LNCAP (cell line): ENCODE results near the gene TMEM170A.

ENCODE experiments used
- CTCF ChIP-seq: fragments of 450-650 bp; IDR thresholded peaks from 2 replicates; pipeline ENCODE4 v1.5.1; 2017; ENCODE audit warnings: mild to moderate bottlenecking

Gene TMEM170A

GRCh38 chr16:75461575-75461974 is 2.9 kb downstream of the TMEM170A start:
- no peak for TF ChIP-seq CTCF

- TF ChIP-seq CTCF = no peak
Measured at GRCh38 chr16:75460446-75460845, 4.0 kb downstream of the TMEM170A start.

GRCh38 chr16:75459691-75460090 is 4.8 kb downstream of the TMEM170A start:
- no peak for TF ChIP-seq CTCF

GRCh38 chr16:75458439-75458838 is 6.0 kb downstream of the TMEM170A start:
- TF ChIP-seq CTCF = no peak

- no peak for TF ChIP-seq CTCF
Measured at GRCh38 chr16:75458029-75458428, 6.5 kb downstream of the TMEM170A start.

- no peak for TF ChIP-seq CTCF
Measured at GRCh38 chr16:75457485-75458021, 6.9 kb downstream of the TMEM170A start.

GRCh38 chr16:75456971-75457370 is 7.5 kb downstream of the TMEM170A start:
- TF ChIP-seq CTCF = no peak

GRCh38 chr16:75455677-75456076 is 8.8 kb downstream of the TMEM170A start:
- no peak for TF ChIP-seq CTCF
